DMS153 treated with DMSO at 0.1 percent for 48 hours (cell line): ENCODE results near the gene ZBTB7A.

Source experiments
- DNase-seq: peaks from one replicate; lab custom pipeline; 2025; ENCODE audit not compliant: unreplicated experiment; lab: John Stamatoyannopoulos, UW

ZBTB7A gene

DNA sequence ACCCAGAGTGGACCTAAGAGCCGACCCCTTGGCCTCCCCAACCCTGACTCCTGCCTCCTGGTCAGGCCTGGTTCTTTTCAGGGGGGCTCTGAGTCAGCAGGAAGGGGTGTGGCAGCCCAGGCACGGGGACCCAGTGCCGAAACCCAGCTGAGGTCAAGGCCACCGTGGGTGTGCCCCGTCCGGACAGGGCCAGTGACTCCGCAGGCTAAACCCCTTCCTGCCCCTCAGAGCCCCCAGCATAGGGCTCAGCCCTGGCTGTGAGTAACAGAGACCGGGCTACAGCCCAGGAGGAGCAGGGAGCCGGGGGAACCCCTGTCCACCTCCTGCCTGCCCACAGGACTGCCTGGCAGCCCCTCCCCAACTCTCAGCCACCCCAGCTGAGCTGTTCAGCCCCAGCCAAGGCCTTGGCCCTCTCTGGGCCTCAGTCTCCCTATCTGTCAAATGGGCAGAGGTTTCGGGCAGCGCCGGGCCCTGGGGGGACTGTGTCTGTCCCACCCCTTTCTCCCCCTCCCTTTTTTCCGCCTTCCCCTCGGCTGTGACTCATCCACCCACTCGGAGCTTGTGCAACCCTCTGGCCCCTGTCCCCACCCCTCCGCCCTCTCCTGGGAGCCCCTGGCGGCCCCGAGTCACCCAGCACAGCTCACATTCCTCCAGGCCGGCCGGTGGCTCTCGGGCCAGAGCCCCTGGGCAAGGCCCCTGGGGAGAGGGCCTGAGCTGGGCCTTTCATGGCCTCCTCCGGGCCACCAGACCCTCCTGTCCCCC, 8.6 kb downstream of the ZBTB7A start:
- DNase-seq, result no peak

DNA sequence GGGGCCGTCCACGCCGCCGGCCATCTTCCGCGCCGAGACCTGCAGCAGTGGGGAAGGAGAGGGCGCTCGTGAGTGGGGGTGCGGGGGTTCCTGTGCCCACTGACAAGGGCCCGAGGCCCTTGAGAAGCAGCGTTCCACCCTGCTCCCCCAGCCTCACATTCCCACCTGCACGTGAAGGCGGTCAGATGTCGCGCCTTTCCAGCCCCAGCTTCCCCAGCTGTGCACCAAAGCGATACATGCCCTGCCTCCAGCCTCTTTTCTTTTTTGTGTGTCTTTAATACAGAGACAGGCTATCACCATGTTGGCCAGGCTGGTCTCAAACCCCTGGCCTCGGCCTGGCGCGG, 11.5 kb downstream of the ZBTB7A start:
- no peak for DNase-seq

DNA sequence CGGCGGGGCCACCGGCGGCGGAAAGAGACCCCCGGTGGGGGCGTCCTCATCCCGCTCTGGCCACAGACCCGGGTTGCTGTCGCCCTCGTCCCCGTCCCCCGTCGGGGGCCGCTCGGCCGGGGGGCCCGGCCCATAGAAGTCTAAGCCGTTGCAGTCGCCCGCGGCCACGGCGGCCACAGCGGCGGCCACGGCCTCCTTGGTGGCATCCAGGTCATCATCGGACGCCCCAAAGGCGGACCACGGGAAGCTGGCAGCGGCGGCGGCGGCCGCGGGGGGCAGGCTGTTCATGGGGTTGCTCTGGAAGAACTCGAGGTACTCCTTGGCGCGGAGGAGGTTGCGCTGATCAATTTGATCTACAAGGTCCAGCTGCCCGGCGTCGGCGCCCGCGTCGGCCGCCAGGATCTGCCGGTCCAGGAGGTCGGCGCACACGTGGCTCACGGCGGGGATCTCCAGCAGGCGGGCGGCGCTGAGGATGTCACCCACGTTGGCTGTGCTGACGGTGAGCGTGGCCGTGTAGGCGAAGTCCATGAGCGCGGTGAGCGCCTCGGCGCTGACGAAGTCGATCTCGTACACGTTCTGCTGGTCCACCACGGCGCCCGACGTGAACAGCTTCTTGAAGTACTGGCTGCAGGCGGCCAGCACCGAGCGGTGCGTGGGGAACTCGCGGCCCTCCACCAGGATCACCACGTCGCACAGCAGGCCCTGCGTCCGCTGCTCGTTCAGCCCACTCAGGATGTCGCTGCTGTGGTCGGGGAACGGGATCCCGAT, 12.1 kb downstream of the ZBTB7A start:
- DNase-seq, result no peak

- DNase-seq, result no peak
Observed at GRCh38 chr19:4053423-4054324, 13.0 kb downstream of the ZBTB7A start.

- DNase-seq, result no peak
Observed at GRCh38 chr19:4052993-4053422, 13.7 kb downstream of the ZBTB7A start.

DNA sequence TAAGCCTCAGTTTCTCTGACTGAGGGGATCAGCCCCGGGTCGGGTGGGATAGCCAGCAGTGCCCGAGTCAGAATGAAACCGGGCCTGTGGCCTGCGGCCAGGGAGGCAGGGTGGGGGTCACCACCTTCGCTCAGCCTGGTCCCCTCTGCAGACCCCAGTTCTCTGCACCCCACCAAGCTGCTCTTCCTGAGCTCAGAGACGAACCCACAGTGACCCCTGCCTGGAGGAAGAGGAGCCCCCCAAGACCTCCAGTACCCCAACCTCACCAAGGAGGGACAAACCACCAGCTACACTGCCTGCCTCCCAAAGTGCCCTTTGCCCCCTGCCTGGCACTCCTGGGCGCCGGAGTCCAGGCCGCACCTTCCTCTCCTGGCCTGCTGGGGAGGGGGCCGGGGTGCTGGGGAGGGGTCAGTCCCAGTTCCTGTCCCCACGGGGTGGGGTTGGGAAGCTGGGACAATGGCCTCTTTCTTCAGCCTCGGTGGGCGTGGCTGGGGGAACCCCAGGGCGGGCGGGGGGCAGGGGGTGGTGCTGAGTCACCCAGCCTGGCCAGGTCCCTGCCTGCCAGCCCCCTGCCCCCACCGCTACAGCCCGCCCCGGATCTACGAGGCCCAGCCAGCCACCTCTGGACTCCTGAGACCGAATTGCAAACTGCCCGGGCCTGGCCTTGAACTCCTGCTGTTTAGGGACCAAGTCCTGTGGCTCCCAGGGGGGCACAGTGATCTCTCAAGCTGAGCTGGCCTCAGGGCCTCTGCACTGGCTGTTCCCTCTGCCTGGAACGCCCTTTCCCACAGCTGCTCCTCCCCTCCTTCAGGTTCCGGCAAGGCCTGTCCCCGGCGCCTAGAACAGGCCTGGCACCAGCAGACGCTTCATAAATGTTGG, 14.3 kb downstream of the ZBTB7A start:
- no peak for DNase-seq

GRCh38 chr19:4051175-4052101, 15.3 kb downstream of the ZBTB7A start:
- DNase-seq, result no peak

DNA sequence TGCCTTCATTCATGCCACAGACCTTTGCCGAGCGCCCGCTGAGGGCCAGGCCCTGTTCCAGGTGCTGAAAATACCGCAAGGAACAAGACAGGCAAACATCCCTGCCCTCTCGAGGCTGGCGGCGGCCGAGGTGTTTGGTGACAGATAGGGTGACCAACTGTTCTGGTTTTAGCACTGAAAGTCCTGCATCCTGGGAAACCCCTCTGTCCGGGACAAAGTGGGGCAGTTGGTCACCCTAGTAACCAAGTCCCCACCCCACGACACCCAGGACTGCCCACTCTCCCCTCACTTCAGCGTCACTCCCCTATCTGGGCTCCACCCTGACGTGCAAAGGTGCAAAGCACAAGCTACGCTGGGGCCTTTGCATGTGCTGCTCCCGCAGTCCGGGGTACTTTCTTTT, 17.3 kb downstream of the ZBTB7A start:
- no peak for DNase-seq

- DNase-seq, result no peak
Observed at GRCh38 chr19:4046946-4047683, 19.6 kb downstream of the ZBTB7A start.

GRCh38 chr19:4046362-4046691, 20.4 kb downstream of the ZBTB7A start:
- no peak for DNase-seq

DNA sequence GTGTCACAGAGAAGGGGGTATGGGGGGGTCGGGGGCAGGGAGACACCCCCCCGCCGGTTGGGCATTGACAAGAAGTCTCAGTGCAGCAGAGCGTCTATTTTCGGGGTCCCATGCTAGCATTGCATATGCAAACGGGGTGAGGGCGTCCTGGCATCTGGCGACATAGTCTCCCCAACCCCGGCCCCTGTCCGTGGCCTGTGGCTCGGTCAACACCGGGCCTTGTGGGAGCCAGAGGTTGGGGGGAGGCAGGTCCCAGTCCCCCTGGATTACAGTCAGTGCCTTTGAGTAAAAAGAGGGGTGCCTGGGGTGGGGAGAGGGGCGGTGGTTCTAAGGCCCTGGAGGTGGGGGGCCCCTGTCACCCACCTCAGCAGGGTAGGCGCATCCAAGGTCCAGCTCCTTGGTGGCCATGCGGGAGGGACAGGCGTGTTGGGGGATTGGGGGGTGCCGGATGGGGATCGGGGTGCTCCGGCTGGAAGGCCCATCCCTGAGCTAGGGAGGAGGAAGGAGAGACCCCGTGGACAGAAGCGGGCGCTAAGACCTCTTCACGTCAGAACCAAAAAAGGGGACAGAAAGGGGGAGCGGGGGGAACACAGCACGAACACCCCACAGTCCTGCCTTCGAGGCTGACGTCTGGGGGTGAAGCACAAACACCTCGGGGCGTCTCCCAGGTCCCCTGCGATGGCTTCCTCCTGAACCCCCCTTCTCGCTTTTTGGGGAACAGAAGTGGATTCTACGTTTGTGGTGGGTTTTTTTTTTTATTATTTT, 20.9 kb downstream of the ZBTB7A start:
- no peak for DNase-seq

- no peak for DNase-seq
Observed at GRCh38 chr19:4044990-4045465, 21.7 kb downstream of the ZBTB7A start.

DNA sequence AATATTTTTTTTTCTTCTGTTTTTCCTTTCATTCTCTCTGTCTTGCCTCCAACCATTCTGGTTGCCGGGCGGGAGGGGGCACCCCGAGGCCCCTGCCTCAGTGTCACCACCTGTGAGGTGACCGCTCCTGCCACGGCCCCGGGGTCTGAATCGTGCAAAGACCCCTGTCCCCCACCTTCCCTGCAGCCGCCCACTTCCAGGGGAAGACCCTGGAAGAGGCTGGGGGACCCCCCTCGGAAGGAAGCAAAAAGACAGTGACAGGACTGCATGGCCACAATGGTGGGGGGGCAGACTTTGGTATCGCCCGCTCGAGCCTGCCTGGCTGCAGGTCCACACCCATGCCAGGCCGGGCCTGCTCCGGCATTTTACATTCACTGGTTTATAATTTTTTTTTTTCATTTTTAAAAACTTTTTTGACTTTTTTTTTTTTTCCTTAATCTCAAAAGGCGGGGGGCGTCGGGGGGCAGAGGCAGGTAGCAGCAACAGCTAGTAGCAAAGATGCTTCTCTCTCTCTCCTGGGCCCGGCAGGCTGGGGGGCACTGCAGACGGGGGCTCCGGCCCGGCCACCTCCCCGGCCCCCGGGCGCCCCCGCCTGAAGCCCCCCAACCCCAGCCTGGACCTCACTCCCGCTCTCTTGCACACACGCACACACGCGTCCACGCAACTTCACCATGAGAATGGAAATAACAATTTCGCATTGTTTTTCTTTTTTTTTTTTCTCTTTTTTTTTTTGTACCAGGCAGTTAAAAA, 22.6 kb downstream of the ZBTB7A start:
- DNase-seq, result no peak

DNA sequence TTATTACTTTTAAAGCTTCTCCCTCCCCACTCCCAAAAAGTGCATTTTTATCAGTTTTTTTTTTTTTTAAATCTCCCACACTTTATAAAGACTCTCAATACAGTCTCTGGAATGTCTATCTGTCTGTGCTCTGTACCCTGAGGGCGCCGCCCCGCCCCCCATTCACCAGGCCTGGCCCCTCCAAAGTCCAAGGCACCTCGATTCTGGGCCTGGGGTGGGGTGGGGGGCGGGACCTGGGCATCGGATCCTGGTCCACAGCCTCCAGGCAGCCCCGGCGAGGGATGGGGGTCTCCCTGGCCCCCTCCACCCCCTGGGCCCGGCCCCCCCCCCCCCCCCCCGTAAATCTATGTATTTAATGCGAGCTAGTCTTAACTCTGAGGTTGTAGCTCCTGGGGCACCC, 23.3 kb downstream of the ZBTB7A start:
- no peak for DNase-seq

GRCh38 chr19:4042731-4043082, 24.0 kb downstream of the ZBTB7A start:
- no peak for DNase-seq

- no peak for DNase-seq
Observed at GRCh38 chr19:4042064-4042730, 24.5 kb downstream of the ZBTB7A start.
